Transverse colon (tissue), 4 donors: ENCODE measurements around the gene FCHSD2.

ENCODE experiments used
- CTCF ChIP-seq, 5 experiments: fragments of 200-600 bp in 3 of 5; fragments of 450-650 bp in 2 of 5; sonication (generic) in 3 of 5; IDR thresholded peaks; 1 replicate in 2 of 5; 2 replicates in 3 of 5; pipeline ENCODE4 v1.5.1; 2016 to 2017; ENCODE audit warnings: antibody characterized with exemption in 5 of 5, inconsistent platforms in 3 of 5, mild to moderate bottlenecking in 2 of 5, moderate library complexity in 1 of 5
- EP300 ChIP-seq: sonication (generic); formaldehyde crosslinking; IDR thresholded peaks from one replicate; pipeline ENCODE4 v1.6.1; 2017; ENCODE audit warnings: antibody characterized with exemption, low read depth
- POLR2A ChIP-seq: fragments of 450-650 bp; IDR thresholded peaks from one replicate; pipeline ENCODE4 v1.6.1; 2016; ENCODE audit warnings: antibody characterized with exemption, mild to moderate bottlenecking, moderate library complexity
- POLR2AphosphoS5 ChIP-seq, 3 donors: sonication (generic); formaldehyde crosslinking; IDR thresholded peaks; one replicate each; pipeline ENCODE4 v1.6.1; 2016; ENCODE audit warnings: antibody characterized with exemption in 3 of 3

GRCh38 chr11:73155102-73155501 lies 13.0 kb upstream of the FCHSD2 start:
- no peak for TF ChIP-seq CTCF (IDR thresholded peaks at IDR 0.05)
- no peak for TF ChIP-seq POLR2AphosphoS5 (IDR thresholded peaks at IDR 0.05)
- no peak for TF ChIP-seq POLR2A
- no peak for TF ChIP-seq EP300
